HEK293 (cell line): ENCODE data around the gene NUMB.

ENCODE experiments used
- CTCF ChIA-PET: fragments of 350-600 bp; formaldehyde crosslinking; extraction: SDS; loops from one replicate; lab custom pipeline; 2021; ENCODE audit warnings: antibody characterized with exemption; lab: Yijun Ruan, JAX
- POLR2A ChIA-PET: fragments of 300-600 bp; formaldehyde crosslinking; extraction: SDS; loops from one replicate; lab custom pipeline; 2020; ENCODE audit warnings: antibody characterized with exemption, inconsistent platforms; lab: Yijun Ruan, JAX
- H3K27ac ChIP-seq: fragments of 200-500 bp; sonication (Bioruptor generic); 2 replicates; pipeline ENCODE4 v1.5.1; 2014; ENCODE audit warnings: low read depth, low read length, control low read depth, inconsistent platforms; ENCODE audit errors: extremely low read depth
- H3K36me3 ChIP-seq, 2 experiments: fragments of 200-500 bp in 1 of 2; sonication (Bioruptor generic) in 1 of 2; 1 replicate in 1 of 2; 2 replicates in 1 of 2; pipeline ENCODE4 v1.5.1; 2014 to 2017; ENCODE audit warnings: inconsistent platforms in 2 of 2, low read length in 2 of 2; ENCODE audit not compliant: control insufficient read depth in 2 of 2, insufficient read depth in 1 of 2
- H3K4me1 ChIP-seq: fragments of 200-500 bp; sonication (Bioruptor generic); 2 replicates; pipeline ENCODE4 v1.5.1; 2014; ENCODE audit warnings: mild to moderate bottlenecking, low read length, inconsistent platforms; ENCODE audit not compliant: control insufficient read depth, insufficient read depth
- H3K4me3 ChIP-seq: 2 replicates; pipeline ENCODE4 v1.5.1; 2011; ENCODE audit warnings: low read depth, mild to moderate bottlenecking, control low read depth, low read length, moderate library complexity
- H3K9me3 ChIP-seq: fragments of 200-500 bp; sonication (Bioruptor generic); 2 replicates; pipeline ENCODE4 v1.5.1; 2014; ENCODE audit warnings: low read depth, low read length, inconsistent platforms; ENCODE audit not compliant: control insufficient read depth, insufficient read depth
- CTCF ChIP-seq: fragments of 450-650 bp; formaldehyde crosslinking; IDR thresholded peaks from 2 replicates; pipeline ENCODE4 v1.5.1; 2016; ENCODE audit warnings: missing biosample characterization, missing genetic modification characterization
- EGR2 ChIP-seq: fragments of 450-650 bp; formaldehyde crosslinking; IDR thresholded peaks from 2 replicates; pipeline ENCODE4 v1.5.1; 2016; ENCODE audit warnings: low read depth, missing biosample characterization, missing genetic modification characterization
- GFI1B ChIP-seq: fragments of 450-650 bp; formaldehyde crosslinking; IDR thresholded peaks from 2 replicates; pipeline ENCODE4 v1.5.1; 2016; ENCODE audit warnings: missing biosample characterization, missing genetic modification characterization
- GLIS1 ChIP-seq: fragments of 450-650 bp; formaldehyde crosslinking; IDR thresholded peaks from 2 replicates; pipeline ENCODE4 v1.5.1; 2016; ENCODE audit warnings: missing biosample characterization, missing genetic modification characterization
- GLIS2 ChIP-seq: fragments of 450-650 bp; formaldehyde crosslinking; IDR thresholded peaks from 2 replicates; pipeline ENCODE4 v1.5.1; 2016; ENCODE audit warnings: missing biosample characterization, missing genetic modification characterization
- KLF8 ChIP-seq: fragments of 450-650 bp; formaldehyde crosslinking; IDR thresholded peaks from 2 replicates; pipeline ENCODE4 v1.5.1; 2016; ENCODE audit warnings: missing biosample characterization, missing genetic modification characterization
- YY1 ChIP-seq: fragments of 450-650 bp; formaldehyde crosslinking; IDR thresholded peaks from 2 replicates; pipeline ENCODE4 v1.5.1; 2018; ENCODE audit warnings: missing biosample characterization, missing genetic modification characterization
- ZFP69B ChIP-seq: fragments of 450-650 bp; formaldehyde crosslinking; IDR thresholded peaks from 2 replicates; pipeline ENCODE4 v1.5.1; 2016; ENCODE audit warnings: missing biosample characterization, missing genetic modification characterization
- ZNF16 ChIP-seq: fragments of 450-650 bp; formaldehyde crosslinking; IDR thresholded peaks from 2 replicates; pipeline ENCODE4 v1.5.1; 2016; ENCODE audit warnings: low read depth, missing biosample characterization, missing genetic modification characterization
- ZNF221 ChIP-seq: fragments of 450-650 bp; formaldehyde crosslinking; IDR thresholded peaks from 2 replicates; pipeline ENCODE4 v1.5.1; 2017; ENCODE audit warnings: missing biosample characterization, missing genetic modification characterization, borderline replicate concordance
- ZNF24 ChIP-seq: fragments of 450-650 bp; formaldehyde crosslinking; IDR thresholded peaks from 2 replicates; pipeline ENCODE4 v1.5.1; 2016; ENCODE audit warnings: missing biosample characterization, missing genetic modification characterization
- ZNF37A ChIP-seq: fragments of 450-650 bp; IDR thresholded peaks from 2 replicates; pipeline ENCODE4 v1.5.1; 2018; ENCODE audit warnings: missing biosample characterization, missing genetic modification characterization
- ZNF473 ChIP-seq: fragments of 450-650 bp; formaldehyde crosslinking; IDR thresholded peaks from 2 replicates; pipeline ENCODE4 v1.5.1; 2017; ENCODE audit warnings: missing biosample characterization, missing genetic modification characterization
- ZNF549 ChIP-seq: fragments of 450-650 bp; IDR thresholded peaks from 2 replicates; pipeline ENCODE4 v1.5.1; 2018; ENCODE audit warnings: missing biosample characterization, missing genetic modification characterization, mild to moderate bottlenecking, inconsistent platforms, moderate library complexity
- ZNF558 ChIP-seq: fragments of 450-650 bp; formaldehyde crosslinking; IDR thresholded peaks from 2 replicates; pipeline ENCODE4 v1.5.1; 2016; ENCODE audit warnings: missing biosample characterization, missing genetic modification characterization
- ZNF560 ChIP-seq: fragments of 450-650 bp; formaldehyde crosslinking; IDR thresholded peaks from 2 replicates; pipeline ENCODE4 v1.5.1; 2017; ENCODE audit warnings: missing biosample characterization, missing genetic modification characterization, borderline replicate concordance
- ZNF639 ChIP-seq: fragments of 450-650 bp; formaldehyde crosslinking; IDR thresholded peaks from 2 replicates; pipeline ENCODE4 v1.5.1; 2016; ENCODE audit warnings: missing biosample characterization, missing genetic modification characterization
- ZNF658 ChIP-seq: fragments of 450-650 bp; formaldehyde crosslinking; IDR thresholded peaks from 2 replicates; pipeline ENCODE4; 2016; ENCODE audit warnings: missing biosample characterization, missing genetic modification characterization
- ZNF677 ChIP-seq: fragments of 450-650 bp; IDR thresholded peaks from 2 replicates; pipeline ENCODE4 v1.5.0; 2018; ENCODE audit warnings: missing biosample characterization, mild to moderate bottlenecking, missing genetic modification characterization, moderate library complexity
- ZNF707 ChIP-seq: fragments of 450-650 bp; formaldehyde crosslinking; IDR thresholded peaks from 2 replicates; pipeline ENCODE4 v1.5.1; 2016; ENCODE audit warnings: missing biosample characterization, missing genetic modification characterization
- ZSCAN16 ChIP-seq: fragments of 450-650 bp; formaldehyde crosslinking; IDR thresholded peaks from 2 replicates; pipeline ENCODE4 v1.5.1; 2016; ENCODE audit warnings: missing biosample characterization, missing genetic modification characterization
- ZSCAN23 ChIP-seq: fragments of 450-650 bp; formaldehyde crosslinking; IDR thresholded peaks from 2 replicates; pipeline ENCODE4 v1.5.1; 2016; ENCODE audit warnings: missing biosample characterization, missing genetic modification characterization
- TF ChIP-seq, protein P1 (sequence below): fragments of 450-650 bp; formaldehyde crosslinking; IDR thresholded peaks from 2 replicates; pipeline ENCODE4 v1.5.1; 2017; ENCODE audit warnings: missing biosample characterization, mild to moderate bottlenecking, missing genetic modification characterization, moderate library complexity

Gene NUMB

DNA sequence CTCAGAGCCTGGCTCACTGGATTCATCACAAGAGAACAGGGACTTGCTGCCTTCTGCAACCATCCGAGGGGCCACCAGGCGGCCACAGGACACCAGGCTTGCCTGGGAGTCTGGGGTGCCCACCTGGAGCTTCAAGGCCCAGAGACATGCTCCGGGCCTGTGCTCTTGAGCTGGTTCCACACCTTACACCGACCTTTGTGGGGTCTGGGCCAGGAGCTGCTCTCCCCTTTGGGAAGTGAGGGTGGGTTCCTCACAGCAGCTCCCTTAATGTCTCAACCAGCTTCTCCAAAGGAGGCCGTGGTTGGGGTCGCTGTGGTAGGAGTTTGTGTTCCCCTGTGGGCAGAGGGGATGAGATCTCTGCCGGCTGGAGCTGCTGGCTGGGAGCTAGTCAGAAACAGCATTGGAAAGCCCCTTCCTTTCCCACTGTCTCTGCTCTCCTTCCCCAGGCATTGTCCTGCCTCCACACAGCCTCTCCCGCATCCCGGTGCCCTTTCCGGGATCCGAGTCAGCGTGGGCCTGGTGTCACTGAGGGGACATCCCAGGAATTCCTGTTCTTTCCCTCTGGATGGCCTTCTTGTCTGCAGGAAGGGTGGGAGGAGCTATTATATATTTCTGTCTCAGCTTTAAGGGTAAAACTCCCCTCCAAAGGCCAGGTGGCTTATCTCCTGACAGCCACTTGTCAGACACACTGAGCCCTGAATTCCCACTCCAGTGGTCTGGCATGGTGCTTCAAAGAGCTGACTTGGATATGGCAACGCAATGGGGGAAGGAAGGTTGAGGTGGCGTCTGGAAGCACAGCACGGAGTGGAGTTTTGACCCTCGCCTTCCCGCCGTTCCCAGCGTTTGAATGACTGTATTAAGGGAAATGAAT lies 226.1 kb downstream of the NUMB start:
- H3K9me3 ChIP-seq: no peaks in the 10 kb centered on the region
- TF ChIP-seq CTCF (tag by site-specific recombination) (0 out of 2 replicates have a peak, but pooled peaks have one; percentile 24), GLIS2 (tag by site-specific recombination) (0 out of 2 replicates have a peak, but pooled peaks have one; percentile 21), YY1 (tag by site-specific recombination) (no peak), GLIS1 (tag by site-specific recombination) (0 out of 2 replicates have a peak, but pooled peaks have one; percentile 13)
- no peaks in the 10 kb centered on the region for H3K36me3 ChIP-seq
- H3K27ac ChIP-seq: no peak overlapping the region
- POLR2A ChIA-PET: no interaction called here
- H3K4me3 ChIP-seq: no peak overlapping the region
- CTCF ChIA-PET: interaction anchor here (0.7 to 2.4 kb wide), 5 partner anchors 23 to 324 kb away, joined by 3 to 8 read pairs (median 4); no protein-coding TSS in a partner anchor
- H3K4me1 ChIP-seq: peaks cover 20% of the 10 kb centered on the region

DNA sequence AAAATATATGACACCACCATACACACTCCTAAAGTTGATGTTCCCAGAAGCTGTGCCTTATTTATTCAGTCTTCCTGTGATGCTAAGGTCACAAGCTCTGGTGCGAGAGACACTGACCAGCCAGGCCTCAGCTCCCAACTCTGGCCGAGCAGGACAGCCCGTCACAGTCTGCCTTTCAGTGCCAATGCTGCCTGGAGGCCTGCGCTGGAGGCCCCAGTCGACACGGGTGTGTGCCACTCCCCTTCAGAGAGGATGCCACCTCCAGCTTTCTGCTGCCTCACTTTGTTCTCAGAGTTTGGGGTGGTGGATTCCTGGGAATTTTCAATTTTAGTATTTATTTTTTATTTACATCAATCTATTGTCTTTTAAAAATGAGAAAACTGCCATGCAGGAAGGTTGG lies 228.3 kb downstream of the NUMB start:
- TF ChIP-seq ZNF24 (no peak), ZNF16 (no peak), EGR2 (tag by site-specific recombination) (no peak), GFI1B (tag by site-specific recombination) (no peak)
- TF ChIP-seq, all 188 proteins: peak for 0
- ChIA-PET CTCF (interaction anchor here (1.2 kb wide), 1 partner anchor 41 kb away, joined by 3 read pairs; no protein-coding TSS in a partner anchor), POLR2A (interaction anchor here (0.7 kb wide), 1 partner anchor 177 kb away, joined by 3 read pairs; no protein-coding TSS in a partner anchor)
- Histone ChIP-seq H3K4me3 (no peak overlapping the region), H3K27ac (no peak overlapping the region), H3K36me3 (no peaks in the 10 kb centered on the region), H3K4me1 (peaks cover 13% of the 10 kb centered on the region), H3K9me3 (no peaks in the 10 kb centered on the region)

DNA sequence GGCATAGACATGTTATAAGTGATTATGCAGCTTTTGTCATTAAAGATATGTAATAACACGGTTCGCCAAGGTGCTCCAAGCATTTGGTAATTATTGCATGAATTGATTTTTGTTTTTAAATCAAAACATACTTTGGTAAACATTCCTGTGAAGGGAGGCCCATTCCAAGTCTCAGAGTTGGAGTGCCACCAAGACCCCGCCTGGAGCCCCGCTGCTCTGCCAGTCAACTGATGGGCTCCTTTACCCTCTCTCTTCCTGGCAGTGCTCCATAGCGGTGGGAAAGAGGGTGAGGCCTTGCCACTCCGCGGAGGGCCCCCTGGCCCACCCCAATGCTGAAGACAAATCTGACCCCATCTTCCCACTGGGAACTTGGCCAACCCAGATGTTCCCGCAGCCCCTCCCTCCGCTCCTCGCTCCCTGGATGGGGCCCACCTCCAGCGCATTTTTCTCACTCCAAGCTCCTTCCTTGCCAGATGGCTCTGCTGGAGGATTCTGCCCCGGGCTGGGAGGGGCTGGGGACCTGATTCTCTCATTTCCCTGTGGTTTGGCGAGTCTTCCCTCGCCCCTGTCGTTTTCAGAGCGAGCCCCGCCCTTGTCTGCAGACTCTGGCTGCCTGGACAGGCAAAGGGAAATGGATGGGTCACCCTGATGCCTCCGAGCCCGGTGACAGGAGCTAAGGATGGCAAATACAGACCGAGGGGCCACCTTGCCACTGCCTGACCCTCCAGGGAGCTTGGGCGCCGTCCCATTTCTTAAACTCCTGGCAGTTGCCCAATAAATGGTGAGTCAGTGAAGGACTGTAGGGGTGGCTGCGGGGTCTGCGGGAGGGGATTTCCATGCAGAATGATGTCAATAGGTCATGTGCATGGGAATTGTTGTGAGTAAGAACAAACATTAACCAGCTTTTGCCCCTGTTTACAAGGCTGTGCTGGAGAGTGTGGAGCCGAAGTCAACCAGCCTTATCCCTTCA lies 230.2 kb downstream of the NUMB start:
- peak overlapping the region; percentile 22 for H3K4me3 ChIP-seq
- ChIA-PET CTCF (interaction anchor here (1.0 kb wide), 1 partner anchor 9 kb away, joined by 3 read pairs; no protein-coding TSS in a partner anchor), POLR2A (interaction anchor here (0.5 kb wide), 1 partner anchor 32 kb away, joined by 3 read pairs; no protein-coding TSS in a partner anchor)
- peak overlapping the region; percentile 30; the same call in 1 of the 2 replicates for H3K27ac ChIP-seq
- H3K9me3 ChIP-seq: no peaks in the 10 kb centered on the region
- H3K4me1 ChIP-seq: peaks cover 13% of the 10 kb centered on the region
- H3K36me3 ChIP-seq: peaks cover 0 to 3% of the 10 kb centered on the region in 2 experiments; a peak in 1 of 3 replicates
- TF ChIP-seq ZNF639 (tag by site-specific recombination) (no peak), ZNF221 (tag by site-specific recombination) (no peak), ZSCAN16 (tag by site-specific recombination) (no peak), ZNF473 (tag by site-specific recombination) (no peak), ZFP69B (peak; percentile 93), ZNF37A (no peak), KLF8 (tag by site-specific recombination) (no peak), ZNF707 (tag by site-specific recombination) (no peak), ZNF549 (tag by site-specific recombination) (no peak), ZNF658 (tag by site-specific recombination) (no peak), ZNF560 (tag by site-specific recombination) (no peak), ZNF558 (tag by site-specific recombination) (no peak), ZSCAN23 (tag by site-specific recombination) (no peak), ZNF677 (no peak)
- TF ChIP-seq, protein P1, sequence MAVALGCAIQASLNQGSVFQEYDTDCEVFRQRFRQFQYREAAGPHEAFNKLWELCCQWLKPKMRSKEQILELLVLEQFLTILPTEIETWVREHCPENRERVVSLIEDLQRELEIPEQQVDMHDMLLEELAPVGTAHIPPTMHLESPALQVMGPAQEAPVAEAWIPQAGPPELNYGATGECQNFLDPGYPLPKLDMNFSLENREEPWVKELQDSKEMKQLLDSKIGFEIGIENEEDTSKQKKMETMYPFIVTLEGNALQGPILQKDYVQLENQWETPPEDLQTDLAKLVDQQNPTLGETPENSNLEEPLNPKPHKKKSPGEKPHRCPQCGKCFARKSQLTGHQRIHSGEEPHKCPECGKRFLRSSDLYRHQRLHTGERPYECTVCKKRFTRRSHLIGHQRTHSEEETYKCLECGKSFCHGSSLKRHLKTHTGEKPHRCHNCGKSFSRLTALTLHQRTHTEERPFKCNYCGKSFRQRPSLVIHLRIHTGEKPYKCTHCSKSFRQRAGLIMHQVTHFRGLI: no peak
